DOHH2 (cell line): ENCODE data around the gene THSD8.

ENCODE experiments used
- CTCF ChIP-seq: fragments of 200-600 bp; sonication (generic); IDR thresholded peaks from one replicate; pipeline ENCODE4 v1.5.1; 2014; ENCODE audit warnings: antibody characterized with exemption, mild to moderate bottlenecking, low read depth, low read length; ENCODE audit not compliant: poor library complexity, severe bottlenecking
- EZH2phosphoT487 ChIP-seq: fragments of 200-600 bp; sonication (generic); IDR thresholded peaks from 2 replicates; pipeline ENCODE4 v1.6.1; 2017; ENCODE audit warnings: borderline replicate concordance, mild to moderate bottlenecking, antibody characterized with exemption, low read length, moderate library complexity, mixed read lengths

GRCh38 chr19:12790628-12791344 is 11.1 kb upstream of the THSD8 start:
- TF ChIP-seq CTCF (no peak), EZH2phosphoT487 (no peak)
